Brain pericyte (primary cell): ENCODE measurements around the gene CDC25A.

Source experiments
- DNase-seq: peaks from one replicate; pipeline ENCODE4 v3.0.0-alpha.2; 2012; ENCODE audit warnings: low read depth, low spot score

CDC25A gene

DNA sequence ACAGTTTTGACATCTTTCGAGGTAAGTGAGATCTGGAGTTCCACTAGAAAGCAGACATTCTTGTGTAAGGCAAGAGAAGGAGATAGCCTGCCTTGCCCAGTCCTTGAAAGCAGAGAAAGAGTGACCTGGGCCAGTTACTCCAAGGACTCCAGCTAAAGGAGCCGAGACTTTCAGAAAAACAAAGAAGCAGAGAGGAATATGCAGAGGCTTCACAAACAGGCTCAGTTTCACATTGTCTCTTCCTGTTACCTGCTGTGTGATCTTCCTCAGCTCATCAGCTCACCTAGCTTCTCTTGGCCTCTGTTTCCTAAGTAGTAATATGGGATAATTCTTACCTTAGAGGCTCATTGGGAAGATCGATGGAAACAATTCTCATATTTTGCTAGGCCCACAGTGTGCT is 81.0 kb downstream of the CDC25A start:
- DNase-seq: no peak
